Vagina (tissue), 2 donors: ENCODE measurements around the gene SLX1B. TPM values are rescaled to one million over a fixed set of nuclear protein-coding genes. Genes with fewer than 3 reads are reported as not detected.
"Not testable (repeated sequence)": the region's sequence is repeated elsewhere in the genome, so short reads cannot be mapped to it uniquely, and the experiment has no call there.

Source experiments
- DNase-seq, 2 donors: peaks; one replicate each; pipeline ENCODE4 v3.0.0-alpha.2; 2017; ENCODE audit errors: extremely low spot score in 2 of 2
- H3K27ac ChIP-seq: fragments of 200-600 bp; sonication (generic); one replicate; pipeline ENCODE4 v1.5.1; 2019
- H3K27me3 ChIP-seq: fragments of 200-600 bp; sonication (generic); one replicate; pipeline ENCODE4 v1.5.1; 2019
- H3K36me3 ChIP-seq, 2 donors: fragments of 200-600 bp; sonication (generic); one replicate each; pipeline ENCODE4 v1.5.1; 2017 to 2019
- H3K4me1 ChIP-seq: fragments of 200-600 bp; sonication (generic); one replicate; pipeline ENCODE4 v1.5.1; 2019
- H3K4me3 ChIP-seq, 2 donors: fragments of 200-600 bp; sonication (generic); 1 replicate in 1 of 2; 2 replicates in 1 of 2; pipeline ENCODE4 v1.5.1; 2016 to 2019
- H3K9me3 ChIP-seq: fragments of 200-600 bp; sonication (generic); one replicate; pipeline ENCODE4 v1.5.1; 2019
- intact Hi-C: fragments of 100-400 bp; cut with DNase I; formaldehyde crosslinking; loops from one replicate; pipeline ENCODE4 v1.15.1; 2023
- small RNA-seq: library from RNA; depleted of rRNA; stranded (forward); fragments of <200 nt; gene quantifications from one replicate; pipeline ENCODE3, GENCODE V24; 2016
- total RNA-seq: library from RNA; depleted of rRNA; stranded (reverse); fragments of >200 nt; gene quantifications from one replicate; pipeline ENCODE4 v1.2.3, GENCODE V29; 2016

The SLX1B gene
- total RNA-seq, 1 donor from 2014 or later = 18.9 TPM

DNA sequence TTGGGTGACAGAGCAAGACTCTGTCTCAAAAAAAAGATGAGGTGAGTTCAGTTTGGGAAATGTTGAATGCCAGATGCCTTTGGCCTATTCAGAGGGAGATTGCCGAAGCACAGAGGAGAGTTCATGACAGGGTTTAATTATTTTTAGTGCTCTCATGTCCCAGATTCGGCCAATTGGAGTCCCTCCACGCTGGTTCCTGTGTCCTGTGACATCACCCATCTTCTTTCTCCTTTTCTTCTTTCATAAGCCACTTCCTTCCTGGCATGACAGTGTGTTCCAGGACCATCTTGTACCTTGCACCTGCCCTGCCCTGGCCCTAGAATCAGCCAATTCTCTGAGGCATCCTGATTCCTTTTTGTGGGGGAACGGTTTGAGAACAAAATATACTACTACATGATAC lies 17.7 kb downstream of the SLX1B start:
- H3K36me3 ChIP-seq, H3K4me1 ChIP-seq, DNase-seq, H3K4me3 ChIP-seq, H3K27ac ChIP-seq, H3K27me3 ChIP-seq, intact Hi-C loops, H3K9me3 ChIP-seq: not testable (repeated sequence)

DNA sequence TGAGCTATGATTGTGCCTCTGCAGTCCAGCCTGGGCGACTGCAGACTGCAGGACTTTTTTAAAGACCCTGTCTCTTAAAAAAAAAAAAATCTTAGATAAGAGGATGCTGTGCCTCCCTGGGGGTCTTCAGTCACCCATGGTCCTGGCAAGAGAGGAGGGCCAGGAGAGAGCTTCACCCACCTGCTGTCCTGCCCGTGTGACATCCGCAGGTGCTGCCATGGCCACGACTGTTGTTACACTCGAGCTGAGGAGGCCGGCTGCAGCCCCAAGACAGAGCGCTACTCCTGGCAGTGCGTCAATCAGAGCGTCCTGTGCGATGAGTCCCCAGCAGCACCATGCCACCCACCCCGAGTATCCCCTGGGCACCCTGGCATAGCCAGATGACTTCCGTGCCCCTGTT lies 27.9 kb downstream of the SLX1B start:
- DNase-seq, H3K36me3 ChIP-seq, intact Hi-C loops, H3K4me1 ChIP-seq, H3K9me3 ChIP-seq, H3K27me3 ChIP-seq, H3K4me3 ChIP-seq, H3K27ac ChIP-seq: not testable (repeated sequence)

DNA sequence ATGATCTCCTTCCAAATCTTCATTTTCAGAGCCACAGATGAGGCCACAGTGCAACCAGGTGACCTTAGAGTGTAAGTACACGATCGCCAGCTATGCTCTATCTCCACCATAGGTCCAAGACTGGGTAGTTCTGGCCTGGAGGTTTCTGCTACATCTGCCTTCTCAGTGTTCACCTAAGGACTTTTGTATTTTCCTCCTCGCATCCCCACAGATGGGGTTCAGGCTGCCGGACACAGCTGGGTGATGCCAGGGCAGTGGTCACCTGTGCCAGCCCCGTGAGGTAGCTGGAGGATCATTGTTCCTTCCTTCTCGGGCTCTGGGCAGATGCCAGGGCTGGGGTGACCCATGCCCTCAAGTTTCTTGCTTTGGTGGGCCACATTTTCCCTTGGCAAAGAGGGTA lies 52.0 kb downstream of the SLX1B start, which contains the start of gene NPIPB12:
Gene NPIPB12 (minus strand): TSS at position 101 of the 400 bp plus-strand sequence.
- H3K27me3 ChIP-seq, H3K4me3 ChIP-seq, DNase-seq, intact Hi-C loops, H3K36me3 ChIP-seq, H3K27ac ChIP-seq, H3K4me1 ChIP-seq, H3K9me3 ChIP-seq: not testable (repeated sequence)

Small RNA genes within 50 kb of the gene (small RNA-seq; reads per million reads assigned to genes)
- not detected for gene AC133555.2

Other genes with a start within 250 kb of the SLX1B start
- gene NPIPB11, start 47.8 kb upstream of the SLX1B start, total RNA-seq = 3.7 TPM
- 9.6 TPM for gene BOLA2, start 182 bp upstream of the SLX1B start, total RNA-seq
- 9.6 TPM for gene SULT1A4, start 5.4 kb downstream of the SLX1B start, total RNA-seq
- gene NPIPB12, start 51.9 kb downstream of the SLX1B start, total RNA-seq = 73.2 TPM
- gene SPN, start 208.7 kb downstream of the SLX1B start, total RNA-seq = 7.4 TPM
- gene QPRT, start 224.6 kb downstream of the SLX1B start, total RNA-seq = 13.8 TPM